Adipocyte (in vitro differentiated cells): ENCODE results near the gene USP35.

Experiments
- DNase-seq: peaks from one replicate; pipeline ENCODE4 v3.0.0-alpha.2; 2015; ENCODE audit warnings: low read depth
- H3K27me3 ChIP-seq: replicated peaks from 2 replicates; pipeline ENCODE4 v1.7.0; 2013; ENCODE audit warnings: mild to moderate bottlenecking, low read length, moderate library complexity; ENCODE audit not compliant: control insufficient read depth, insufficient read depth
- H3K36me3 ChIP-seq: 2 replicates; pipeline ENCODE4 v1.7.0; 2013; ENCODE audit warnings: low read length, mild to moderate bottlenecking, moderate library complexity; ENCODE audit not compliant: control insufficient read depth, insufficient read depth, severe bottlenecking
- H3K4me1 ChIP-seq: 2 replicates; pipeline ENCODE4 v1.7.0; 2013; ENCODE audit warnings: mild to moderate bottlenecking, low read length, moderate library complexity; ENCODE audit not compliant: control insufficient read depth, insufficient read depth
- H3K4me3 ChIP-seq: 2 replicates; pipeline ENCODE4 v1.7.0; 2013; ENCODE audit warnings: mild to moderate bottlenecking, low read length, moderate library complexity
- H3K9ac ChIP-seq: 2 replicates; pipeline ENCODE4 v1.7.0; 2013; ENCODE audit warnings: mild to moderate bottlenecking, low read length, moderate library complexity
- H3K9me3 ChIP-seq: 2 replicates; pipeline ENCODE4 v1.7.0; 2013; ENCODE audit warnings: mild to moderate bottlenecking, low read length, moderate library complexity; ENCODE audit not compliant: control insufficient read depth

The USP35 gene

GRCh38 chr11:78192223-78192719, 3.6 kb downstream of the USP35 start:
- Histone ChIP-seq H3K9me3 (no peaks in the 10 kb centered on the region), H3K4me1 (peaks cover 46% of the 10 kb centered on the region), H3K9ac (peak overlapping the region; percentile 18), H3K4me3 (peak overlapping the region; percentile 20), H3K27me3 (no peaks in the 10 kb centered on the region), H3K36me3 (peaks cover 6% of the 10 kb centered on the region)
- no peak for DNase-seq

GRCh38 chr11:78192911-78193351, 4.2 kb downstream of the USP35 start:
- H3K9ac ChIP-seq = peak overlapping the region; percentile 28
- H3K4me3 ChIP-seq = no peak overlapping the region
- H3K4me1 ChIP-seq = peaks cover 42% of the 10 kb centered on the region
- peaks cover 13% of the 10 kb centered on the region for H3K36me3 ChIP-seq
- peak; percentile 59 for DNase-seq
- no peaks in the 10 kb centered on the region for H3K9me3 ChIP-seq
- no peaks in the 10 kb centered on the region for H3K27me3 ChIP-seq

- Histone ChIP-seq H3K4me1 (peaks cover 42% of the 10 kb centered on the region), H3K9me3 (no peaks in the 10 kb centered on the region), H3K36me3 (peaks cover 21% of the 10 kb centered on the region), H3K4me3 (no peak overlapping the region), H3K27me3 (no peaks in the 10 kb centered on the region), H3K9ac (no peak overlapping the region)
- no peak for DNase-seq
Measured at GRCh38 chr11:78193806-78194205, 5.1 kb downstream of the USP35 start.

- Histone ChIP-seq H3K9me3 (no peaks in the 10 kb centered on the region), H3K4me3 (no peak overlapping the region), H3K9ac (no peak overlapping the region), H3K36me3 (peaks cover 28% of the 10 kb centered on the region), H3K27me3 (no peaks in the 10 kb centered on the region), H3K4me1 (peaks cover 38% of the 10 kb centered on the region)
- no peak for DNase-seq
Measured at GRCh38 chr11:78194490-78194889, 5.8 kb downstream of the USP35 start.

GRCh38 chr11:78195917-78196560, 7.3 kb downstream of the USP35 start:
- DNase-seq = no peak
- Histone ChIP-seq H3K36me3 (peaks cover 44% of the 10 kb centered on the region), H3K9me3 (no peaks in the 10 kb centered on the region), H3K4me3 (no peak overlapping the region), H3K9ac (no peak overlapping the region), H3K4me1 (peaks cover 24% of the 10 kb centered on the region), H3K27me3 (no peaks in the 10 kb centered on the region)

- Histone ChIP-seq H3K9ac (no peak overlapping the region), H3K4me3 (no peak overlapping the region), H3K9me3 (no peaks in the 10 kb centered on the region), H3K4me1 (peaks cover 20% of the 10 kb centered on the region), H3K27me3 (no peaks in the 10 kb centered on the region), H3K36me3 (peaks cover 50% of the 10 kb centered on the region)
- no peak for DNase-seq
Measured at GRCh38 chr11:78196661-78197091, 8.0 kb downstream of the USP35 start.

GRCh38 chr11:78197816-78198215, 9.1 kb downstream of the USP35 start:
- no peaks in the 10 kb centered on the region for H3K27me3 ChIP-seq
- no peak for DNase-seq

GRCh38 chr11:78199015-78199652, 10.4 kb downstream of the USP35 start:
- H3K36me3 ChIP-seq = peaks cover 63% of the 10 kb centered on the region
- no peaks in the 10 kb centered on the region for H3K9me3 ChIP-seq
- no peak overlapping the region for H3K4me3 ChIP-seq
- no peak overlapping the region for H3K9ac ChIP-seq
- no peak for DNase-seq
- H3K27me3 ChIP-seq = no peaks in the 10 kb centered on the region
- H3K4me1 ChIP-seq = no peaks in the 10 kb centered on the region

More at GRCh38 chr11:78197816-78198215, 9.1 kb downstream of the USP35 start:
- Histone ChIP-seq H3K36me3 (peaks cover 61% of the 10 kb centered on the region), H3K9me3 (no peaks in the 10 kb centered on the region), H3K9ac (no peak overlapping the region), H3K4me1 (peaks cover 12% of the 10 kb centered on the region), H3K4me3 (no peak overlapping the region)

- H3K27me3 ChIP-seq = no peaks in the 10 kb centered on the region
- DNase-seq = no peak
- no peak overlapping the region for H3K4me3 ChIP-seq
- H3K9ac ChIP-seq = no peak overlapping the region
- no peaks in the 10 kb centered on the region for H3K4me1 ChIP-seq
- H3K9me3 ChIP-seq = no peaks in the 10 kb centered on the region
- H3K36me3 ChIP-seq = peaks cover 68% of the 10 kb centered on the region
Measured at GRCh38 chr11:78199653-78200015, 10.9 kb downstream of the USP35 start.

- no peak for DNase-seq
- Histone ChIP-seq H3K9me3 (no peaks in the 10 kb centered on the region), H3K36me3 (peaks cover 70% of the 10 kb centered on the region)
Measured at GRCh38 chr11:78200061-78200460, 11.3 kb downstream of the USP35 start.

GRCh38 chr11:78200553-78200952, 11.8 kb downstream of the USP35 start:
- no peaks in the 10 kb centered on the region for H3K27me3 ChIP-seq
- H3K4me1 ChIP-seq = no peaks in the 10 kb centered on the region
- no peak overlapping the region for H3K4me3 ChIP-seq
- H3K9me3 ChIP-seq = no peaks in the 10 kb centered on the region
- DNase-seq = no peak
- H3K36me3 ChIP-seq = peaks cover 75% of the 10 kb centered on the region
- H3K9ac ChIP-seq = no peak overlapping the region

More at GRCh38 chr11:78200061-78200460, 11.3 kb downstream of the USP35 start:
- H3K27me3 ChIP-seq = no peaks in the 10 kb centered on the region
- no peak overlapping the region for H3K9ac ChIP-seq
- H3K4me3 ChIP-seq = no peak overlapping the region
- H3K4me1 ChIP-seq = no peaks in the 10 kb centered on the region
